Fibroblast of gingiva (primary cell): ENCODE measurements around the gene TSPO.
"Not testable (repeated sequence)": the region's sequence is repeated elsewhere in the genome, so short reads cannot be mapped to it uniquely, and the experiment has no call there.

Experiments used
- DNase-seq: peaks from one replicate; pipeline ENCODE4 v3.0.0-alpha.2; 2011; ENCODE audit warnings: low read depth

The TSPO gene

GRCh38 chr22:43151251-43152002, at the start of gene TSPO:
Gene TSPO (plus strand): TSS chr22:43151559. CDS start chr22:43159239, 7,680 bp downstream.
- peak; percentile 64 for DNase-seq

- DNase-seq: not testable (repeated sequence)
Observed at GRCh38 chr22:43104056-43104625, 47.2 kb upstream of the TSPO start.

GRCh38 chr22:43104950-43105349, 46.4 kb upstream of the TSPO start:
- DNase-seq: not testable (repeated sequence)

- no peak for DNase-seq
Observed at GRCh38 chr22:43106302-43106701, 45.1 kb upstream of the TSPO start.

GRCh38 chr22:43109511-43109910, 41.8 kb upstream of the TSPO start:
- no peak for DNase-seq

GRCh38 chr22:43109921-43110443, 41.4 kb upstream of the TSPO start:
- no peak for DNase-seq

- DNase-seq: no peak
Observed at GRCh38 chr22:43110444-43110926, 40.9 kb upstream of the TSPO start, which contains the start of gene BIK. Gene BIK (plus strand): TSS chr22:43110750. CDS start chr22:43124023, 13,273 bp downstream.

GRCh38 chr22:43110927-43111623, 40.3 kb upstream of the TSPO start:
- DNase-seq: no peak

- DNase-seq: no peak
Observed at GRCh38 chr22:43113526-43114251, 37.7 kb upstream of the TSPO start.

- DNase-seq: no peak
Observed at GRCh38 chr22:43114958-43115357, 36.4 kb upstream of the TSPO start.

- no peak for DNase-seq
Observed at GRCh38 chr22:43116932-43117331, 34.4 kb upstream of the TSPO start.

- DNase-seq: no peak
Observed at GRCh38 chr22:43118024-43118849, 33.1 kb upstream of the TSPO start.

GRCh38 chr22:43118953-43119458, 32.4 kb upstream of the TSPO start:
- no peak for DNase-seq

- no peak for DNase-seq
Observed at GRCh38 chr22:43126501-43127165, 24.7 kb upstream of the TSPO start.

GRCh38 chr22:43127166-43127908, 24.0 kb upstream of the TSPO start:
- DNase-seq: no peak

- no peak for DNase-seq
Observed at GRCh38 chr22:43128116-43128515, 23.2 kb upstream of the TSPO start.

GRCh38 chr22:43128928-43129424, 22.4 kb upstream of the TSPO start:
- no peak for DNase-seq

GRCh38 chr22:43129426-43130425, 21.6 kb upstream of the TSPO start:
- no peak for DNase-seq
